HepG2 (cell line): ENCODE data around the gene VAC14. TPM values are rescaled to one million over a fixed set of nuclear protein-coding genes. Genes with fewer than 3 reads are reported as not detected.
A peak's percentile ranks its signal among the peaks of the same experiment; 100 is the strongest.

Source experiments
- ATF5 ChIP-seq: sonication (generic); formaldehyde crosslinking; IDR thresholded peaks from 2 replicates; pipeline ENCODE4 v1.4.0; 2020; ENCODE audit warnings: mild to moderate bottlenecking, low read depth, missing genetic modification reagents
- KDM5B ChIP-seq: sonication (generic); formaldehyde crosslinking; IDR thresholded peaks from 2 replicates; pipeline ENCODE4 v1.4.0; 2020; ENCODE audit warnings: missing genetic modification reagents, mild to moderate bottlenecking, borderline replicate concordance
- MED1 ChIP-seq: sonication (generic); formaldehyde crosslinking; IDR thresholded peaks from 2 replicates; pipeline ENCODE4 v1.4.0; 2020; ENCODE audit warnings: missing genetic modification reagents
- MTF2 ChIP-seq: sonication (generic); formaldehyde crosslinking; IDR thresholded peaks from 2 replicates; pipeline ENCODE4 v1.5.0; 2020; ENCODE audit warnings: missing genetic modification reagents, borderline replicate concordance
- RBM22 ChIP-seq: fragments of 200-400 bp; formaldehyde crosslinking; optimal IDR thresholded peaks from 2 replicates; pipeline ENCODE3; 2017; ENCODE audit warnings: mild to moderate bottlenecking, low read length, moderate library complexity
- TIGD3 ChIP-seq: sonication (generic); formaldehyde crosslinking; IDR thresholded peaks from 2 replicates; pipeline ENCODE4 v1.5.1; 2020; ENCODE audit warnings: mild to moderate bottlenecking, missing genetic modification reagents, borderline replicate concordance
- ZFP36L1 ChIP-seq: sonication (generic); formaldehyde crosslinking; IDR thresholded peaks from 2 replicates; pipeline ENCODE4 v1.8.0; 2022; ENCODE audit warnings: mild to moderate bottlenecking, missing genetic modification reagents, moderate library complexity
- ZNF253 ChIP-seq: sonication (generic); formaldehyde crosslinking; IDR thresholded peaks from 2 replicates; pipeline ENCODE4 v1.8.0; 2022; ENCODE audit warnings: mild to moderate bottlenecking, missing genetic modification reagents, borderline replicate concordance
- ZNF333 ChIP-seq: sonication (generic); formaldehyde crosslinking; IDR thresholded peaks from 2 replicates; pipeline ENCODE4 v1.4.0; 2020; ENCODE audit warnings: mild to moderate bottlenecking, missing genetic modification reagents, borderline replicate concordance
- ZNF501 ChIP-seq: sonication (generic); formaldehyde crosslinking; IDR thresholded peaks from 2 replicates; pipeline ENCODE4 v1.5.1; 2020; ENCODE audit warnings: mild to moderate bottlenecking, moderate library complexity, missing genetic modification reagents
- ZNF615 ChIP-seq: sonication (generic); formaldehyde crosslinking; IDR thresholded peaks from 2 replicates; pipeline ENCODE4 v1.5.0; 2020; ENCODE audit warnings: mild to moderate bottlenecking, missing genetic modification reagents, borderline replicate concordance
- ZNF790 ChIP-seq: sonication (generic); formaldehyde crosslinking; IDR thresholded peaks from 2 replicates; pipeline ENCODE4 v1.8.0; 2022; ENCODE audit warnings: missing genetic modification reagents, mild to moderate bottlenecking, borderline replicate concordance
- polyA plus RNA-seq, 8 experiments: library from polyadenylated mRNA; depleted of rRNA in 3 of 8; stranded (reverse) in 7 of 8; unstranded in 1 of 8; fragments of >200 nt; fragmentation: Illumina TruSeq in 4 of 8; extraction: Trizol in 4 of 8; gene quantifications; 2 replicates each; pipeline versions ENCODE4 v1.2.1 to v1.2.3, GENCODE V29; 2011 to 2016; ENCODE audit warnings: low read depth in 4 of 8, missing spikeins in 1 of 8, mixed read lengths in 1 of 8; ENCODE audit not compliant: insufficient read depth in 1 of 8
- total RNA-seq, 5 experiments: library from RNA; depleted of rRNA; stranded (reverse); fragments of >200 nt; fragmentation: Illumina TruSeq; extraction: Trizol; gene quantifications; 2 replicates each; pipeline ENCODE4 v1.2.3, GENCODE V29; 2016; ENCODE audit warnings: low read depth in 1 of 5
- TF ChIP-seq, protein P1 (sequence below): sonication (generic); formaldehyde crosslinking; IDR thresholded peaks from 2 replicates; pipeline ENCODE4 v1.4.0; 2020; ENCODE audit warnings: missing genetic modification reagents, low read depth, mild to moderate bottlenecking, borderline replicate concordance
- TF ChIP-seq, protein P2 (sequence below): sonication (generic); formaldehyde crosslinking; IDR thresholded peaks from 2 replicates; pipeline ENCODE4 v1.4.0; 2020; ENCODE audit warnings: mild to moderate bottlenecking, missing genetic modification reagents
- TF ChIP-seq, protein P3 (sequence below): sonication (generic); formaldehyde crosslinking; IDR thresholded peaks from 2 replicates; pipeline ENCODE4 v1.5.0; 2020; ENCODE audit warnings: missing genetic modification reagents, mild to moderate bottlenecking, borderline replicate concordance
- TF ChIP-seq, protein P4 (sequence below): sonication (generic); formaldehyde crosslinking; IDR thresholded peaks from 2 replicates; pipeline ENCODE4 v1.4.0; 2020; ENCODE audit warnings: mild to moderate bottlenecking, missing genetic modification reagents, borderline replicate concordance

VAC14 gene
- total and polyA plus RNA-seq, 2 of the 13 experiments (the other 11 are each of a cell fraction or from before 2014, with no cell fraction given), result 23.5 to 24.6 TPM

DNA sequence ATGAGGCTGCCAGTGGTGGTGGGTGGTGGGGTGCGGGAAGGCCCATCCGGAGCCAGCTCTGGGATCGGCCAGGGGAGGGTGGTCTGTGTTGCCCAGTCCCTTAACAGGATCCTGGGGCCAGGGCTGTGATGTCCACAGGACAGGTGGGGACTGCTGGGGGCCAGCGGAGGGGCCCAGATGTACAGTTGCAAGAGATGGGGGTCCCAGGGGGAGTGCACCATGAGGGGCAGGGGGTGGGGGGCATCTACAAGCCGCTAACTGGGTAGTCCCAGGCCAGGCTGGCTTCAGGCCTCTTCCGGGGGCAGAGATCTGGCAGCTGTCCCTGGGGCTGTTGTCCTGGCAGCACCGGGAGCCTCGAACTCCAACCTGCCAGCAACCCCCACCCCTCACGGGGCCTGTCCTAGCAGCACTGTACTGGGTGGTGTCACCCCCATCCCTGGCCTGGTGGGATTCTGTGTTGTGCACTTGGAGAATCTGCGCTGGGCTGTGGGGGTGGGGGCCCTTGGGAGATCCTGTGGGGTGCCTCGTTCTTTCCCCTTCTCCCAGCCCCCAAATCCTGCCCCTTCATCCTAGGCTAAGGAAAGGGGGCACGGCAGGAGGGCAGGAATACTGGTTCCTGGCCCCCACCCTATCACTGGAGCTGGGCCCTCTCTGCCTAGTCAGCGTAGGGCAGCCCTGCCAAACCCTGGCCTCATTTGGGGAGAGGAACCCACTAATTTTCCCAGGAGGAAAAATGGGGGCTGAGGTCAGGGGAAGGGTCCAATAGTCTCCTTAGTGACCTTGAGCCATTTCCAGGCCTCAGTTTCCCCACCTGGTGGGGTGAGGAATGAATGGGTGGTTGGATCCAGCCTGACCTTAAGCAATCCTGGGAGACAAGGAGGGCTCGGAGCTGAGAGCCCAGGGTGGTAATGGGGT lies 116.6 kb downstream of the VAC14 start (continued):
- TF ChIP-seq TIGD3 (0 out of 2 replicates have a peak, but pooled peaks have one; percentile 12), ZNF333 (CRISPR knock-in tag) (0 out of 2 replicates have a peak, but pooled peaks have one; percentile 74), ATF5 (CRISPR knock-in tag) (no peak), RBM22 (peak; percentile 81), ZFP36L1 (CRISPR knock-in tag) (0 out of 2 replicates have a peak, but pooled peaks have one; percentile 33), MED1 (CRISPR knock-in tag) (no peak), ZNF790 (CRISPR knock-in tag) (no peak), ZNF253 (0 out of 2 replicates have a peak, but pooled peaks have one; percentile 26), ZNF501 (CRISPR knock-in tag) (peak; percentile 51), ZNF615 (CRISPR knock-in tag) (no peak), MTF2 (CRISPR knock-in tag) (no peak), KDM5B (CRISPR knock-in tag) (no peak; the same call in 1 of the 2 replicates)
- TF ChIP-seq, protein P1, sequence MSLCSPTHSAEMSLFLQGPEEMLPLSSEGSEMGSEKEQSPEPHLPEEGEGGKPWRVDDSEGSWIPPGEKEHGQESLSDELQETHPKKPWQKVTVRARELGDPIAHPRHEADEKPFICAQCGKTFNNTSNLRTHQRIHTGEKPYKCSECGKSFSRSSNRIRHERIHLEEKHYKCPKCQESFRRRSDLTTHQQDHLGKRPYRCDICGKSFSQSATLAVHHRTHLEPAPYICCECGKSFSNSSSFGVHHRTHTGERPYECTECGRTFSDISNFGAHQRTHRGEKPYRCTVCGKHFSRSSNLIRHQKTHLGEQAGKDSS (CRISPR knock-in tag), result no peak
- TF ChIP-seq, protein P2, sequence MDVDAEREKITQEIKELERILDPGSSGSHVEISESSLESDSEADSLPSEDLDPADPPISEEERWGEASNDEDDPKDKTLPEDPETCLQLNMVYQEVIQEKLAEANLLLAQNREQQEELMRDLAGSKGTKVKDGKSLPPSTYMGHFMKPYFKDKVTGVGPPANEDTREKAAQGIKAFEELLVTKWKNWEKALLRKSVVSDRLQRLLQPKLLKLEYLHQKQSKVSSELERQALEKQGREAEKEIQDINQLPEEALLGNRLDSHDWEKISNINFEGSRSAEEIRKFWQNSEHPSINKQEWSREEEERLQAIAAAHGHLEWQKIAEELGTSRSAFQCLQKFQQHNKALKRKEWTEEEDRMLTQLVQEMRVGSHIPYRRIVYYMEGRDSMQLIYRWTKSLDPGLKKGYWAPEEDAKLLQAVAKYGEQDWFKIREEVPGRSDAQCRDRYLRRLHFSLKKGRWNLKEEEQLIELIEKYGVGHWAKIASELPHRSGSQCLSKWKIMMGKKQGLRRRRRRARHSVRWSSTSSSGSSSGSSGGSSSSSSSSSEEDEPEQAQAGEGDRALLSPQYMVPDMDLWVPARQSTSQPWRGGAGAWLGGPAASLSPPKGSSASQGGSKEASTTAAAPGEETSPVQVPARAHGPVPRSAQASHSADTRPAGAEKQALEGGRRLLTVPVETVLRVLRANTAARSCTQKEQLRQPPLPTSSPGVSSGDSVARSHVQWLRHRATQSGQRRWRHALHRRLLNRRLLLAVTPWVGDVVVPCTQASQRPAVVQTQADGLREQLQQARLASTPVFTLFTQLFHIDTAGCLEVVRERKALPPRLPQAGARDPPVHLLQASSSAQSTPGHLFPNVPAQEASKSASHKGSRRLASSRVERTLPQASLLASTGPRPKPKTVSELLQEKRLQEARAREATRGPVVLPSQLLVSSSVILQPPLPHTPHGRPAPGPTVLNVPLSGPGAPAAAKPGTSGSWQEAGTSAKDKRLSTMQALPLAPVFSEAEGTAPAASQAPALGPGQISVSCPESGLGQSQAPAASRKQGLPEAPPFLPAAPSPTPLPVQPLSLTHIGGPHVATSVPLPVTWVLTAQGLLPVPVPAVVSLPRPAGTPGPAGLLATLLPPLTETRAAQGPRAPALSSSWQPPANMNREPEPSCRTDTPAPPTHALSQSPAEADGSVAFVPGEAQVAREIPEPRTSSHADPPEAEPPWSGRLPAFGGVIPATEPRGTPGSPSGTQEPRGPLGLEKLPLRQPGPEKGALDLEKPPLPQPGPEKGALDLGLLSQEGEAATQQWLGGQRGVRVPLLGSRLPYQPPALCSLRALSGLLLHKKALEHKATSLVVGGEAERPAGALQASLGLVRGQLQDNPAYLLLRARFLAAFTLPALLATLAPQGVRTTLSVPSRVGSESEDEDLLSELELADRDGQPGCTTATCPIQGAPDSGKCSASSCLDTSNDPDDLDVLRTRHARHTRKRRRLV, result 0 out of 2 replicates have a peak, but pooled peaks have one; percentile 17
- TF ChIP-seq, protein P3, sequence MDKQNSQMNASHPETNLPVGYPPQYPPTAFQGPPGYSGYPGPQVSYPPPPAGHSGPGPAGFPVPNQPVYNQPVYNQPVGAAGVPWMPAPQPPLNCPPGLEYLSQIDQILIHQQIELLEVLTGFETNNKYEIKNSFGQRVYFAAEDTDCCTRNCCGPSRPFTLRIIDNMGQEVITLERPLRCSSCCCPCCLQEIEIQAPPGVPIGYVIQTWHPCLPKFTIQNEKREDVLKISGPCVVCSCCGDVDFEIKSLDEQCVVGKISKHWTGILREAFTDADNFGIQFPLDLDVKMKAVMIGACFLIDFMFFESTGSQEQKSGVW, result no peak
- TF ChIP-seq, protein P4, sequence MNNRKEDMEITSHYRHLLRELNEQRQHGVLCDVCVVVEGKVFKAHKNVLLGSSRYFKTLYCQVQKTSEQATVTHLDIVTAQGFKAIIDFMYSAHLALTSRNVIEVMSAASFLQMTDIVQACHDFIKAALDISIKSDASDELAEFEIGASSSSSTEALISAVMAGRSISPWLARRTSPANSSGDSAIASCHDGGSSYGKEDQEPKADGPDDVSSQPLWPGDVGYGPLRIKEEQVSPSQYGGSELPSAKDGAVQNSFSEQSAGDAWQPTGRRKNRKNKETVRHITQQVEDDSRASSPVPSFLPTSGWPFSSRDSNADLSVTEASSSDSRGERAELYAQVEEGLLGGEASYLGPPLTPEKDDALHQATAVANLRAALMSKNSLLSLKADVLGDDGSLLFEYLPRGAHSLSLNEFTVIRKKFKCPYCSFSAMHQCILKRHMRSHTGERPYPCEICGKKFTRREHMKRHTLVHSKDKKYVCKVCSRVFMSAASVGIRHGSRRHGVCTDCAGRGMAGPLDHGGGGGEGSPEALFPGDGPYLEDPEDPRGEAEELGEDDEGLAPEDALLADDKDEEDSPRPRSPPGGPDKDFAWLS (CRISPR knock-in tag), result no peak
